ENCODE data around the gene DIS3L2.

Gene DIS3L2

GRCh38 chr2:232315049-232315922, 353.8 kb downstream of the DIS3L2 start:
- H3K36me3 ChIP-seq (replicated peaks; ENCODE audit: low read depth, low read length), result peaks cover 13% of the 10 kb centered on the region
- H2AFZ ChIP-seq (ENCODE audit: low read depth, low read length), result 0 out of 2 replicates have a peak overlapping the region, but pooled peaks have one; percentile 62
- H3K79me2 ChIP-seq (ENCODE audit: low read length), result no peaks in the 10 kb centered on the region
- H3K4me3 ChIP-seq (ENCODE audit: low read length), result peak overlapping the region; percentile 58
- H3K9me3 ChIP-seq (ENCODE audit: insufficient read depth, low read length), result no peaks in the 10 kb centered on the region
- no peak; the same call in 1 of the 2 replicates for TF ChIP-seq CTCF (IDR thresholded peaks at IDR 0.05; ENCODE audit: low read depth, low read length)
- no peak for TF ChIP-seq EZH2phosphoT487 (IDR thresholded peaks at IDR 0.05; ENCODE audit: low read depth)
- H3K27me3 ChIP-seq (ENCODE audit: low read depth, low read length), result no peaks in the 10 kb centered on the region
- no peaks in the 10 kb centered on the region for H4K20me1 ChIP-seq (ENCODE audit: insufficient read depth, low read length)
- H3K27ac ChIP-seq (ENCODE audit: low read length), result peak overlapping the region; percentile 82
- peak overlapping the region; percentile 78 for H3K4me2 ChIP-seq (ENCODE audit: low read length)
- H3K9ac ChIP-seq (ENCODE audit: low read length), result peak overlapping the region; percentile 59
- peaks cover 24% of the 10 kb centered on the region for H3K4me1 ChIP-seq (ENCODE audit: low read length)

- Histone ChIP-seq H2AFZ (ENCODE audit: low read depth, low read length) (0 out of 2 replicates have a peak overlapping the region, but pooled peaks have one; percentile 62), H4K20me1 (ENCODE audit: insufficient read depth, low read length) (no peaks in the 10 kb centered on the region), H3K36me3 (replicated peaks; ENCODE audit: low read depth, low read length) (peaks cover 13% of the 10 kb centered on the region), H3K9me3 (ENCODE audit: insufficient read depth, low read length) (no peaks in the 10 kb centered on the region), H3K4me3 (ENCODE audit: low read length) (peak overlapping the region; percentile 28; the same call in 1 of the 2 replicates), H3K27ac (ENCODE audit: low read length) (peak overlapping the region; percentile 82), H3K4me1 (ENCODE audit: low read length) (peaks cover 24% of the 10 kb centered on the region), H3K27me3 (ENCODE audit: low read depth, low read length) (no peaks in the 10 kb centered on the region), H3K79me2 (ENCODE audit: low read length) (no peaks in the 10 kb centered on the region), H3K9ac (ENCODE audit: low read length) (peak overlapping the region; percentile 50; the same call in 1 of the 2 replicates), H3K4me2 (ENCODE audit: low read length) (peak overlapping the region; percentile 78)
- TF ChIP-seq CTCF (IDR thresholded peaks at IDR 0.05; ENCODE audit: low read depth, low read length) (no peak), EZH2phosphoT487 (IDR thresholded peaks at IDR 0.05; ENCODE audit: low read depth) (no peak)
Measured at GRCh38 chr2:232315923-232316299, 354.4 kb downstream of the DIS3L2 start.

GRCh38 chr2:232316461-232317330, 355.2 kb downstream of the DIS3L2 start:
- Histone ChIP-seq H2AFZ (ENCODE audit: low read depth, low read length) (no peak overlapping the region), H3K79me2 (ENCODE audit: low read length) (no peaks in the 10 kb centered on the region), H3K9ac (ENCODE audit: low read length) (peak overlapping the region; percentile 50; the same call in 1 of the 2 replicates), H3K4me2 (ENCODE audit: low read length) (no peak overlapping the region), H3K27ac (ENCODE audit: low read length) (peak overlapping the region; percentile 82), H4K20me1 (ENCODE audit: insufficient read depth, low read length) (no peaks in the 10 kb centered on the region), H3K36me3 (replicated peaks; ENCODE audit: low read depth, low read length) (peaks cover 13% of the 10 kb centered on the region), H3K27me3 (ENCODE audit: low read depth, low read length) (no peaks in the 10 kb centered on the region), H3K4me3 (ENCODE audit: low read length) (no peak overlapping the region), H3K9me3 (ENCODE audit: insufficient read depth, low read length) (no peaks in the 10 kb centered on the region), H3K4me1 (ENCODE audit: low read length) (peaks cover 24% of the 10 kb centered on the region)
- TF ChIP-seq EZH2phosphoT487 (IDR thresholded peaks at IDR 0.05; ENCODE audit: low read depth) (no peak), CTCF (IDR thresholded peaks at IDR 0.05; ENCODE audit: low read depth, low read length) (no peak)

Data from OCI-LY3 (cell line).